ENCODE measurements around the gene RBP5.

DNA sequence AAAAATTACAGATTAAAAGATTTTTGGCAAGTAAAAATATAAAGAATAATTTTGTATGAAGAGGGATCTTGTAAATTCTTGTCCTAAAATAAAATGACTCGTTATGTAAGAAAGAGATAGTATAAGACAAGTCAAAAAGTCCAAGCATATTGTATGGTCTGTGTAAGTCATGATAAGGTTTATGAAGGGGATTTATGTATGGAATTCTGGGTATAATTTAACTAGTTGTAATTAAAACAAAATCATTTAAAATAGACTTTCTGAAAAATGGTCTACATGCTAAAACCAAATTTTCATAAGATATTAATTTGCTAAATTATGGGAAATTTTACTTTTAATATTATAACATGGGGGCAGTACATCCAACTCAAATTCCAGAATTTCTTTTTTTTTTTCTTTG is 43.2 kb upstream of the RBP5 start:
- TF ChIP-seq, protein P1, sequence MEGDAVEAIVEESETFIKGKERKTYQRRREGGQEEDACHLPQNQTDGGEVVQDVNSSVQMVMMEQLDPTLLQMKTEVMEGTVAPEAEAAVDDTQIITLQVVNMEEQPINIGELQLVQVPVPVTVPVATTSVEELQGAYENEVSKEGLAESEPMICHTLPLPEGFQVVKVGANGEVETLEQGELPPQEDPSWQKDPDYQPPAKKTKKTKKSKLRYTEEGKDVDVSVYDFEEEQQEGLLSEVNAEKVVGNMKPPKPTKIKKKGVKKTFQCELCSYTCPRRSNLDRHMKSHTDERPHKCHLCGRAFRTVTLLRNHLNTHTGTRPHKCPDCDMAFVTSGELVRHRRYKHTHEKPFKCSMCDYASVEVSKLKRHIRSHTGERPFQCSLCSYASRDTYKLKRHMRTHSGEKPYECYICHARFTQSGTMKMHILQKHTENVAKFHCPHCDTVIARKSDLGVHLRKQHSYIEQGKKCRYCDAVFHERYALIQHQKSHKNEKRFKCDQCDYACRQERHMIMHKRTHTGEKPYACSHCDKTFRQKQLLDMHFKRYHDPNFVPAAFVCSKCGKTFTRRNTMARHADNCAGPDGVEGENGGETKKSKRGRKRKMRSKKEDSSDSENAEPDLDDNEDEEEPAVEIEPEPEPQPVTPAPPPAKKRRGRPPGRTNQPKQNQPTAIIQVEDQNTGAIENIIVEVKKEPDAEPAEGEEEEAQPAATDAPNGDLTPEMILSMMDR (IDR thresholded peaks at IDR 0.05): no peak
- no peak for TF ChIP-seq EZH2 (IDR thresholded peaks at IDR 0.05; ENCODE audit: borderline replicate concordance, insufficient read depth, low read depth, low read length, poor library complexity, severe bottlenecking)
